H9 (cell line): ENCODE results near the gene SLC28A3. TPM values are rescaled to one million over a fixed set of nuclear protein-coding genes. Genes with fewer than 3 reads are reported as not detected.

Experiments
- DNase-seq: peaks from one replicate; pipeline ENCODE4 v3.0.0-alpha.2; 2017
- H2AFZ ChIP-seq: one replicate; pipeline ENCODE4 v1.6.1; 2013; ENCODE audit warnings: mild to moderate bottlenecking, low read length, control low read depth, moderate library complexity
- H2AK5ac ChIP-seq: 2 replicates; pipeline ENCODE4 v1.6.1; 2013; ENCODE audit warnings: low read length, control low read depth, mixed read lengths; ENCODE audit not compliant: insufficient read length
- H2BK120ac ChIP-seq: one replicate; pipeline ENCODE4 v1.6.1; 2013; ENCODE audit warnings: low read depth, mild to moderate bottlenecking, low read length, control low read depth, inconsistent platforms; ENCODE audit not compliant: poor library complexity, severe bottlenecking
- H2BK12ac ChIP-seq: 2 replicates; pipeline ENCODE4 v1.6.1; 2013; ENCODE audit warnings: low read length, control low read depth, mixed read lengths, low read depth; ENCODE audit not compliant: insufficient read length
- H2BK15ac ChIP-seq: 2 replicates; pipeline ENCODE4 v1.6.1; 2013; ENCODE audit warnings: low read depth, low read length, control low read depth
- H2BK20ac ChIP-seq: one replicate; pipeline ENCODE4 v1.6.1; 2013; ENCODE audit warnings: low read depth, mild to moderate bottlenecking, low read length, control low read depth, inconsistent platforms; ENCODE audit not compliant: poor library complexity, severe bottlenecking
- H2BK5ac ChIP-seq: 2 replicates; pipeline ENCODE4 v1.6.1; 2013; ENCODE audit warnings: low read length, control low read depth, mixed read lengths; ENCODE audit not compliant: insufficient read length
- H3K14ac ChIP-seq: 2 replicates; pipeline ENCODE4 v1.6.1; 2013; ENCODE audit warnings: low read length, control low read depth; ENCODE audit not compliant: insufficient read depth
- H3K18ac ChIP-seq: 2 replicates; pipeline ENCODE4 v1.6.1; 2013; ENCODE audit warnings: low read depth, mild to moderate bottlenecking, mixed read lengths, low read length, control low read depth; ENCODE audit not compliant: insufficient read length
- H3K23ac ChIP-seq: 2 replicates; pipeline ENCODE4 v1.6.1; 2013; ENCODE audit warnings: low read length, control low read depth, mixed read lengths, low read depth; ENCODE audit not compliant: insufficient read length
- H3K23me2 ChIP-seq: 2 replicates; pipeline ENCODE4 v1.6.1; 2013; ENCODE audit warnings: low read depth, mild to moderate bottlenecking, mixed read lengths, low read length, control low read depth; ENCODE audit not compliant: insufficient read length, poor library complexity, severe bottlenecking
- H3K27ac ChIP-seq: 2 replicates; pipeline ENCODE4 v1.5.1; 2013; ENCODE audit warnings: low read length, control low read depth, mixed read lengths, low read depth; ENCODE audit not compliant: insufficient read length
- H3K27me3 ChIP-seq: 2 replicates; pipeline ENCODE4 v1.6.1; 2013; ENCODE audit warnings: low read length, control low read depth, inconsistent platforms; ENCODE audit not compliant: insufficient read depth
- H3K4ac ChIP-seq: 2 replicates; pipeline ENCODE4 v1.6.1; 2013; ENCODE audit warnings: low read depth, mild to moderate bottlenecking, control low read depth, inconsistent platforms, low read length, moderate library complexity
- H3K4me1 ChIP-seq: 2 replicates; pipeline ENCODE4 v1.6.1; 2013; ENCODE audit warnings: low read length, control low read depth, inconsistent platforms; ENCODE audit not compliant: insufficient read depth
- H3K4me2 ChIP-seq: 2 replicates; pipeline ENCODE4 v1.6.1; 2013; ENCODE audit warnings: low read length, control low read depth, mixed read lengths; ENCODE audit not compliant: insufficient read length, insufficient read depth
- H3K56ac ChIP-seq: 2 replicates; pipeline ENCODE4 v1.6.1; 2013; ENCODE audit warnings: low read depth, mild to moderate bottlenecking, mixed read lengths, low read length, control low read depth; ENCODE audit not compliant: insufficient read length
- H3K79me1 ChIP-seq: 2 replicates; pipeline ENCODE4 v1.6.1; 2013; ENCODE audit warnings: low read depth, mild to moderate bottlenecking, moderate library complexity, low read length, control low read depth, inconsistent platforms; ENCODE audit not compliant: insufficient read depth, poor library complexity, severe bottlenecking
- H3K79me2 ChIP-seq: 2 replicates; pipeline ENCODE4 v1.6.1; 2013; ENCODE audit warnings: low read length, control low read depth, inconsistent platforms; ENCODE audit not compliant: insufficient read depth
- H3K9ac ChIP-seq: 2 replicates; pipeline ENCODE4 v1.6.1; 2013; ENCODE audit warnings: low read length, control low read depth, mixed read lengths; ENCODE audit not compliant: insufficient read length; ENCODE audit errors: extremely low read depth
- H3K9me3 ChIP-seq: one replicate; pipeline ENCODE4 v1.6.1; 2013; ENCODE audit warnings: low read depth, low read length, inconsistent platforms; ENCODE audit not compliant: control insufficient read depth
- H3T11ph ChIP-seq: one replicate; pipeline ENCODE4 v1.6.1; 2013; ENCODE audit warnings: mild to moderate bottlenecking, low read length, control low read depth, inconsistent platforms
- H4K20me1 ChIP-seq: one replicate; pipeline ENCODE4 v1.6.1; 2013; ENCODE audit not compliant: control insufficient read depth, insufficient read length, insufficient read depth
- H4K5ac ChIP-seq: 2 replicates; pipeline ENCODE4 v1.6.1; 2013; ENCODE audit warnings: low read depth, mild to moderate bottlenecking, mixed read lengths, low read length, control low read depth; ENCODE audit not compliant: insufficient read length
- H4K8ac ChIP-seq: replicated peaks from 2 replicates; pipeline ENCODE4 v1.6.1; 2013; ENCODE audit warnings: low read length, control low read depth, mixed read lengths, low read depth; ENCODE audit not compliant: insufficient read length
- H4K91ac ChIP-seq: 2 replicates; pipeline ENCODE4 v1.6.1; 2013; ENCODE audit warnings: low read depth, mild to moderate bottlenecking, moderate library complexity, mixed read lengths, low read length, control low read depth; ENCODE audit not compliant: insufficient read length
- H3K27ac Mint-ChIP-seq, 3 experiments: 2 replicates in 2 of 3; 3 replicates in 1 of 3; pipeline ENCODE4 v1.8.0; 2020 to 2021; ENCODE audit warnings: mixed read lengths in 3 of 3, mild to moderate bottlenecking in 1 of 3, moderate library complexity in 1 of 3
- H3K27me3 Mint-ChIP-seq: 2 replicates; pipeline ENCODE4 v1.8.0; 2021; ENCODE audit warnings: low read depth, mild to moderate bottlenecking, moderate library complexity, mixed read lengths
- H3K36me3 Mint-ChIP-seq, 3 experiments: 2 replicates in 2 of 3; 3 replicates in 1 of 3; pipeline ENCODE4 v1.8.0; 2020 to 2021; ENCODE audit warnings: low read depth in 3 of 3, mixed read lengths in 3 of 3; ENCODE audit not compliant: insufficient read depth in 1 of 3
- H3K4me1 Mint-ChIP-seq, 2 experiments: 2 replicates each; pipeline ENCODE4 v1.8.0; 2020; ENCODE audit warnings: mixed read lengths in 2 of 2
- H3K4me3 Mint-ChIP-seq, 2 experiments: 2 replicates in 1 of 2; 3 replicates in 1 of 2; pipeline ENCODE4 v1.8.0; 2020 to 2021; ENCODE audit warnings: mild to moderate bottlenecking in 2 of 2, mixed read lengths in 2 of 2, moderate library complexity in 1 of 2
- H3K9me3 Mint-ChIP-seq, 2 experiments: 2 replicates in 1 of 2; 3 replicates in 1 of 2; pipeline ENCODE4 v1.8.0; 2020; ENCODE audit warnings: mild to moderate bottlenecking in 2 of 2, mixed read lengths in 2 of 2, moderate library complexity in 1 of 2
- WGBS: extraction: QIAGEN DNeasy Blood & Tissue Kit; methylation state at CpG from one replicate; pipeline ENCODE4 v1.1.7; 2013; ENCODE audit warnings: missing lambda C conversion rate, low lambda C conversion rate, mixed read lengths; ENCODE audit not compliant: insufficient read length; ENCODE audit errors: extremely low coverage; 5-methylcytosine and 5-hydroxymethylcytosine counted together
- total RNA-seq: library from RNA; stranded (reverse); gene quantifications from 2 replicates; pipeline ENCODE4 v1.2.1, GENCODE V29; 2021
- TF ChIP-seq, protein P1 (sequence below): fragments of 200-600 bp; sonication (generic); conservative IDR thresholded peaks from 3 replicates; pipeline ENCODE4 v1.8.0; 2021; ENCODE audit warnings: antibody characterized with exemption, mild to moderate bottlenecking

SLC28A3 gene
- total RNA-seq, 1 experiment from 2014 or later = not detected

DNA sequence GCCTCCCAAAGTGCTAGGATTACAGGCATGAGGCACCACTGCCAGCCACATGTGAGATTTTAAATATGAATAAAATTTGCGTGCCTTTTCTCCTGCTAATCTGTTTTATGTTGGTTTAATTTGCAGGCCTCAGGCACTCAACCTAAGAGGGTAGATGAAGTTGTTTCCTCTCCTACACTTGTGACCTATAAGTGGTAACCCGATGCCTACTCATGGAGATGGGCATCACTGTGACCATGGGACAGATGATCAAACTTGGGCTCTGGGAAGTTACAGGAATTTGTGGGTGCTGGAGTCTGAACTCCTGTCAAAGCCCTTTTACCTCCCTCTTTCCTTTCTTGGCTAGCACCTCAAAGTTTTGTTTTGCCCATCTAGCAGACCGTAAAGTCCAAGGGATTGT is 1.1 kb downstream of the SLC28A3 start:
- no peak overlapping the region for H3K27ac ChIP-seq
- H3K4me1 ChIP-seq = no peaks in the 10 kb centered on the region; the same call in 1 of the 2 replicates
- no peak overlapping the region for H2AFZ ChIP-seq
- no peak overlapping the region for H3K56ac ChIP-seq
- H3K4me2 ChIP-seq = no peak overlapping the region
- H4K91ac ChIP-seq = no peak overlapping the region
- H3K27me3 ChIP-seq = no peaks in the 10 kb centered on the region
- TF ChIP-seq, protein P1, sequence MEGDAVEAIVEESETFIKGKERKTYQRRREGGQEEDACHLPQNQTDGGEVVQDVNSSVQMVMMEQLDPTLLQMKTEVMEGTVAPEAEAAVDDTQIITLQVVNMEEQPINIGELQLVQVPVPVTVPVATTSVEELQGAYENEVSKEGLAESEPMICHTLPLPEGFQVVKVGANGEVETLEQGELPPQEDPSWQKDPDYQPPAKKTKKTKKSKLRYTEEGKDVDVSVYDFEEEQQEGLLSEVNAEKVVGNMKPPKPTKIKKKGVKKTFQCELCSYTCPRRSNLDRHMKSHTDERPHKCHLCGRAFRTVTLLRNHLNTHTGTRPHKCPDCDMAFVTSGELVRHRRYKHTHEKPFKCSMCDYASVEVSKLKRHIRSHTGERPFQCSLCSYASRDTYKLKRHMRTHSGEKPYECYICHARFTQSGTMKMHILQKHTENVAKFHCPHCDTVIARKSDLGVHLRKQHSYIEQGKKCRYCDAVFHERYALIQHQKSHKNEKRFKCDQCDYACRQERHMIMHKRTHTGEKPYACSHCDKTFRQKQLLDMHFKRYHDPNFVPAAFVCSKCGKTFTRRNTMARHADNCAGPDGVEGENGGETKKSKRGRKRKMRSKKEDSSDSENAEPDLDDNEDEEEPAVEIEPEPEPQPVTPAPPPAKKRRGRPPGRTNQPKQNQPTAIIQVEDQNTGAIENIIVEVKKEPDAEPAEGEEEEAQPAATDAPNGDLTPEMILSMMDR = no peak
- H3K9me3 ChIP-seq = no peaks in the 10 kb centered on the region
- no peak overlapping the region for H2BK12ac ChIP-seq
- no peak overlapping the region for H2AK5ac ChIP-seq
- no peaks in the 10 kb centered on the region for H4K20me1 ChIP-seq
- no CpG with 5 or more reads among the region's 3 CpGs for WGBS
- H3K23ac ChIP-seq = no peak overlapping the region
- H4K5ac ChIP-seq = no peak overlapping the region
- Mint-ChIP-seq H3K9me3 (no peaks in the 10 kb centered on the region), H3K4me1 (peaks cover 13 to 15% of the 10 kb centered on the region in 2 experiments), H3K27me3 (no peaks in the 10 kb centered on the region), H3K36me3 (no peaks in the 10 kb centered on the region), H3K4me3 (no peak overlapping the region; a peak in 1 of 5 replicates), H3K27ac (no peak overlapping the region)
- H3K14ac ChIP-seq = no peak overlapping the region
- no peak overlapping the region for H3K9ac ChIP-seq
- no peaks in the 10 kb centered on the region for H3K79me1 ChIP-seq
- no peak for DNase-seq
- no peak overlapping the region for H2BK15ac ChIP-seq
- H2BK5ac ChIP-seq = no peak overlapping the region
- no peak overlapping the region for H2BK120ac ChIP-seq
- no peak overlapping the region for H4K8ac ChIP-seq
- H3K18ac ChIP-seq = no peak overlapping the region
- no peaks in the 10 kb centered on the region for H3K79me2 ChIP-seq
- H3K23me2 ChIP-seq = no peaks in the 10 kb centered on the region
- no peak overlapping the region for H2BK20ac ChIP-seq
- H3T11ph ChIP-seq = no peak overlapping the region
- H3K4ac ChIP-seq = no peak overlapping the region
